ENCODE results near the gene RBL1. TPM values are rescaled to one million over a fixed set of nuclear protein-coding genes. Genes with fewer than 3 reads are reported as not detected.

RBL1 gene
- total RNA-seq, 1 donor from 2014 or later, result 3.2 TPM

DNA sequence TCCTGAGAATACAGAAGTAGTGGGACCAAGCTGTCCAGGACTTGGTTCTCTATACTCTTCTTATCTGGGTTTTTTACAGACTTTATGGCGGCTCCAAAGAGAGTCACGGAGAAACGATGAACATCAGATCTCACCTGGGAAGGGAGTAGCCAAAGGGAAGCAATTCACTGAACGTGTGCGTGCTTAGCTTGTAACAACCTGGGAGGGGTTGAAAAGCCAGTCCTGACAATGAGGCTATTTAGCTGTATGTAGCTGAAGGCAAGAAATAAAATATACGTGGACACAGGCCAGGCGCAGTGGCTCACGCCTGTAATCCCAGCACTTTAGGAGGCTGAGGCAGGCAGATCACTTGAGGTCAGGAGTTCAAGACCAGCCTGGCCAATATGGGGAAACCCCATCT, 18.2 kb upstream of the RBL1 start:
- FAIRE-seq, result no peak
- Histone ChIP-seq H3K27me3 (ENCODE audit: control insufficient read depth, insufficient read depth, low read length) (peaks cover 2% of the 10 kb centered on the region), H3K4me3 (ENCODE audit: low read depth, low read length) (no peak overlapping the region), H3K36me3 (ENCODE audit: control insufficient read depth, insufficient read depth, low read length) (no peaks in the 10 kb centered on the region)
- no peak for DNase-seq (ENCODE audit: low read depth)
- TF ChIP-seq, protein P1, sequence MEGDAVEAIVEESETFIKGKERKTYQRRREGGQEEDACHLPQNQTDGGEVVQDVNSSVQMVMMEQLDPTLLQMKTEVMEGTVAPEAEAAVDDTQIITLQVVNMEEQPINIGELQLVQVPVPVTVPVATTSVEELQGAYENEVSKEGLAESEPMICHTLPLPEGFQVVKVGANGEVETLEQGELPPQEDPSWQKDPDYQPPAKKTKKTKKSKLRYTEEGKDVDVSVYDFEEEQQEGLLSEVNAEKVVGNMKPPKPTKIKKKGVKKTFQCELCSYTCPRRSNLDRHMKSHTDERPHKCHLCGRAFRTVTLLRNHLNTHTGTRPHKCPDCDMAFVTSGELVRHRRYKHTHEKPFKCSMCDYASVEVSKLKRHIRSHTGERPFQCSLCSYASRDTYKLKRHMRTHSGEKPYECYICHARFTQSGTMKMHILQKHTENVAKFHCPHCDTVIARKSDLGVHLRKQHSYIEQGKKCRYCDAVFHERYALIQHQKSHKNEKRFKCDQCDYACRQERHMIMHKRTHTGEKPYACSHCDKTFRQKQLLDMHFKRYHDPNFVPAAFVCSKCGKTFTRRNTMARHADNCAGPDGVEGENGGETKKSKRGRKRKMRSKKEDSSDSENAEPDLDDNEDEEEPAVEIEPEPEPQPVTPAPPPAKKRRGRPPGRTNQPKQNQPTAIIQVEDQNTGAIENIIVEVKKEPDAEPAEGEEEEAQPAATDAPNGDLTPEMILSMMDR (IDR thresholded peaks at IDR 0.05; ENCODE audit: insufficient read depth, low read length, severe bottlenecking), result no peak

DNA sequence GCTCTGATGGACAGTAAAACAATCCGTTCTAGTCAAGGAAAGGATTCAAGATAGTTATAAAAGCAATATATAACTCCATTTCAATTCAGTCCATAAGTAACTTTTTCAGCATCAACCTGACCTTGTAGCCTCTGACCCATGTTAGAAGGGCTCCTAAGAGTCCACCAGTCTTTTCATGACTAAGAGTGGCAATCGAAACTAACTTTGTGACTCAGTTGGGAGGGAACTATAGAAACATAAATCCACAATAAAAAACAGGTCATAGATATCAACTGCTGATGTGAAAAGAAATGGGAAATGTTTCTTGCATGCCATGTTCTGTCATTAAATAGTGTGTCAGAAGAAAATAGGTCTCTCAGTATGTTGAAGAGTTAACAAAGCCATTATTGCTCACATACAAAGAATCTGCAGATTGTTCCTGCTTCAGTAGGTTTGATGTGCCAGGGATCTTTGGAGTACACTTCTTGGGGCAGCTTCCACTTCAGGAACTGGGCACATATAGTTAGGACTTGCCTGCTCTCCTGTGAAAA, 16.2 kb upstream of the RBL1 start:
- no peak overlapping the region for H3K4me3 ChIP-seq (ENCODE audit: low read depth, low read length)
- no peaks in the 10 kb centered on the region for H3K36me3 ChIP-seq (ENCODE audit: control insufficient read depth, insufficient read depth, low read length)
- H3K27me3 ChIP-seq (ENCODE audit: control insufficient read depth, insufficient read depth, low read length), result peaks cover 2% of the 10 kb centered on the region
- TF ChIP-seq, protein P1 (IDR thresholded peaks at IDR 0.05; ENCODE audit: insufficient read depth, low read length, severe bottlenecking), result no peak
- DNase-seq (ENCODE audit: low read depth) (no peak), FAIRE-seq (no peak)

DNA sequence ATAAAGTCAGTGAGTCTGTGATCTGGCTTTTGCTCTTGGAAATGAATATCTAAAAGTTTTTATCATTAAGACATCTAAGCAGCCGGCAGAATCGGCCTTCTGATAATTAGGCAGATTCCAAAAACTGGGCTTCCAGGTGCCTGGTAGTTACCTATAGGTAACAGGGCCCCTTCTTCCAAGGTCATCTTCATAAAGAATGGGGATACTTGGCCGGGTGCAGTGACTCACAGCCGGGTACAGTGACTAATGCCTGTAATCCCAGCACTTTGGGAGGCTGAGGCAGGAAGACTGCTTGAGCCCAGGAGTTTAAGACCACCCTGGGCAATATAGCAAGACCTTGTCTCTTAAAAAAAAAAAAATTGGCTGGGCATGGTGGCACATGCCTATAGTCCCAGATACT, 12.9 kb upstream of the RBL1 start:
- Histone ChIP-seq H3K4me3 (ENCODE audit: low read depth, low read length) (no peak overlapping the region), H3K27me3 (ENCODE audit: control insufficient read depth, insufficient read depth, low read length) (no peaks in the 10 kb centered on the region), H3K36me3 (ENCODE audit: control insufficient read depth, insufficient read depth, low read length) (no peaks in the 10 kb centered on the region)
- TF ChIP-seq, protein P1 (IDR thresholded peaks at IDR 0.05; ENCODE audit: insufficient read depth, low read length, severe bottlenecking), result no peak
- DNase-seq (ENCODE audit: low read depth) (peak; percentile 47), FAIRE-seq (no peak)

DNA sequence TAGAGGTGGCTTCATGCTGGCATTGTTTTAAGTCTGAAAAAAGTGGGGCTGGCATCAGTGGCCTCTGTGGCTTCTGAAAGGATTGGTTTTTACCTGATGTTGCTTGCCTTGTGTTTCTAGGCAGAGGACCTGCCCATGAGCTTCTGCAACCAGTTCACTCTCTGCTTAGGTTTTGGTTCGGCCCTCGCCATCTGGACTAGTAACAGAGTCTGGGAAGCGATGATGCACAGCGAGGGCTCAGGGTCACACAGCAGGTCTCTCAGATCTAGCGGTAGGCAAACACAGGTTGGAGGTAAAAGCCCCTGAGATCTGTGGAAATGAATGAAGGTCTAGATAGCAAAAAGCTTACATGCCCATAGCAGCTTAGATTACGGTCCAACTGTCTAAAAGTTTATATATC, 6.8 kb upstream of the RBL1 start:
- Histone ChIP-seq H3K4me3 (ENCODE audit: low read depth, low read length) (no peak overlapping the region), H3K27me3 (ENCODE audit: control insufficient read depth, insufficient read depth, low read length) (no peaks in the 10 kb centered on the region), H3K36me3 (ENCODE audit: control insufficient read depth, insufficient read depth, low read length) (no peaks in the 10 kb centered on the region)
- no peak for DNase-seq (ENCODE audit: low read depth)
- TF ChIP-seq, protein P1 (IDR thresholded peaks at IDR 0.05; ENCODE audit: insufficient read depth, low read length, severe bottlenecking), result no peak
- FAIRE-seq, result no peak

DNA sequence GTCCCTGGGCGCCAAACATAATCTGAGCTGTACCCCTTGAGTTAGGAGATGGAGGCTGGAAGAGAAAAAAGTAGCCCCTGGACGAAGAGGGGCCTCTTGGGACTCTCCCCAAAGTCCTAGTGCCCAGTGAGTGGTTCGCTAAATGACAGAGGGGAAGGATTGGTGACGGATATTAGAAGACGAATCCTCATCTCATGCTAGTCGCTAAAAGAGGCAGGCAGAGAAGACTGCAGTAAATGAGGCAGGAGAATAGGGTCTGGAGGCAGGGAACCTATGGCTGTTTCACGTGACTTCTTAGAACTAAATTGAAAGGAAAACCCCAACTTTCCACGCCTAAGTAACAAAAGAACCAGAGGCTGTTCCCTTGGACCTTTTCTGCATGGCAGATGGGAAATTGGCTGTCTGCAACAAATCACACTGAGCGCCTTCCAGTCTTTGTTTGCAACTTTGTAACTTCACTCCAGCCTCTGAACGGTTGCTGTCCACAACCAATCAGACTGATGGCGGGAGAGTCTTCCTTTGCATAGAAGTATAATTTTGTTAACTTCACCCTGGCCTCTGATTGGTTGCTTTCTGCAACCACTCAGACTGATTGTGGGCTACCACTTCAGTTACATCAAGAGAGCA, 731 bp upstream of the RBL1 start:
- Histone ChIP-seq H3K36me3 (ENCODE audit: control insufficient read depth, insufficient read depth, low read length) (no peaks in the 10 kb centered on the region), H3K4me3 (ENCODE audit: low read depth, low read length) (no peak overlapping the region), H3K27me3 (ENCODE audit: control insufficient read depth, insufficient read depth, low read length) (no peaks in the 10 kb centered on the region)
- TF ChIP-seq, protein P1 (IDR thresholded peaks at IDR 0.05; ENCODE audit: insufficient read depth, low read length, severe bottlenecking), result no peak
- DNase-seq (ENCODE audit: low read depth) (no peak), FAIRE-seq (no peak)

DNA sequence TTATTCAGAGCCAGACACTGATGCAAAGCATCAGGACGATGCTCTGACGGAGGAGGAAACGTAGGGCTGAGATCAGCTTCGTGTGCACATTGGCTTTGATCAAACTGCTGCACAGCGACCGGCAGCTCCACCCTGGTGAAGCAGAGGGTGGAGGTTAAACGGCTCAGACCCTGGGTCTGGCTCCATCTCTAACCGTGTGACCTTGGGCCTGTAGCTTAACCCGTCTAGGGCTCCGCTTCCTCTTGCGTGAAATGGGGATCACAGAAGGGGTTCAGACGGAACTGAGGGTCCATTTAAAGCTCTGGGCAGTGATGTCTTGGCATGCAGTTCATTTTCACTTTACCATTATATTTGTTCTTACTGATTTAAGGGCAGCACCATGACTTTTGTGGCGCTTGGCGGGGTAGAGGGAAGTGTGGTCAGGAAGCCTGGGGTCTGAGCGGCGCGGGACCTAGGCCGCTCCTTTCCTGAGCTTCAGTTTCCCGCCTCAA, 644 bp downstream of the RBL1 start:
- TF ChIP-seq, protein P1 (IDR thresholded peaks at IDR 0.05; ENCODE audit: insufficient read depth, low read length, severe bottlenecking), result no peak
- H3K27me3 ChIP-seq (ENCODE audit: control insufficient read depth, insufficient read depth, low read length), result no peaks in the 10 kb centered on the region
- DNase-seq (ENCODE audit: low read depth) (no peak), FAIRE-seq (no peak)
- H3K36me3 ChIP-seq (ENCODE audit: control insufficient read depth, insufficient read depth, low read length), result no peaks in the 10 kb centered on the region
- peak overlapping the region; percentile 88 for H3K4me3 ChIP-seq (ENCODE audit: low read depth, low read length)
